Stimulated activated effector memory CD8-positive, alpha-beta T cell treated with anti-CD3 and anti-CD28 coated beads, Interleukin-12 subunit alpha, Interleukin-12 subunit beta, amount 100 ng/mL, for 72 hours (primary cell): ENCODE measurements around the gene KRT33B.
"Not testable (repeated sequence)": the region's sequence is repeated elsewhere in the genome, so short reads cannot be mapped to it uniquely, and the experiment has no call there.

Source experiments
- ATAC-seq: fragments of 150-1000 bp; cut with Tn5 transposase; 2 replicates; pipeline ENCODE4 v1.10.0; 2021
- DNase-seq, 2 donors: peaks; one replicate each; pipeline ENCODE4 v3.0.0; 2021 to 2022; ENCODE audit warnings: low spot score in 2 of 2
- H3K27ac Mint-ChIP-seq: one replicate; pipeline ENCODE4 v1.8.0; 2022; ENCODE audit warnings: mild to moderate bottlenecking, mixed read lengths
- H3K36me3 Mint-ChIP-seq: one replicate; pipeline ENCODE4 v1.8.0; 2022; ENCODE audit warnings: mild to moderate bottlenecking, mixed read lengths
- H3K4me1 Mint-ChIP-seq: one replicate; pipeline ENCODE4 v1.8.0; 2022; ENCODE audit warnings: mixed read lengths
- H3K4me3 Mint-ChIP-seq: one replicate; pipeline ENCODE4 v1.8.0; 2022; ENCODE audit warnings: mild to moderate bottlenecking, mixed read lengths
- H3K9me3 Mint-ChIP-seq: one replicate; pipeline ENCODE4 v1.8.0; 2022; ENCODE audit warnings: mixed read lengths

KRT33B gene

GRCh38 chr17:41377546-41377945 is 7.9 kb upstream of the KRT33B start:
- ATAC-seq (no peak), DNase-seq (no peak)
- no peak overlapping the region for H3K4me3 Mint-ChIP-seq
- no peak overlapping the region for H3K27ac Mint-ChIP-seq
- no peaks in the 10 kb centered on the region for H3K36me3 Mint-ChIP-seq
- no peaks in the 10 kb centered on the region for H3K4me1 Mint-ChIP-seq
- H3K9me3 Mint-ChIP-seq = peaks cover 5% of the 10 kb centered on the region

GRCh38 chr17:41369023-41369422 is 590 bp downstream of the KRT33B start:
- Mint-ChIP-seq H3K4me1 (no peaks in the 10 kb centered on the region), H3K27ac (no peak overlapping the region), H3K9me3 (no peaks in the 10 kb centered on the region), H3K36me3 (no peaks in the 10 kb centered on the region), H3K4me3 (no peak overlapping the region)
- DNase-seq (no peak), ATAC-seq (no peak)

GRCh38 chr17:41367426-41368075 is 2.1 kb downstream of the KRT33B start:
- ATAC-seq (no peak), DNase-seq (no peak)
- H3K27ac Mint-ChIP-seq = no peak overlapping the region
- H3K4me3 Mint-ChIP-seq = no peak overlapping the region
- H3K9me3 Mint-ChIP-seq = no peaks in the 10 kb centered on the region
- H3K4me1 Mint-ChIP-seq = no peaks in the 10 kb centered on the region
- H3K36me3 Mint-ChIP-seq = no peaks in the 10 kb centered on the region

GRCh38 chr17:41366070-41366469 is 3.5 kb downstream of the KRT33B start:
- ATAC-seq (no peak), DNase-seq (no peak)
- Mint-ChIP-seq H3K9me3 (no peaks in the 10 kb centered on the region), H3K36me3 (no peaks in the 10 kb centered on the region), H3K4me3 (no peak overlapping the region), H3K4me1 (no peaks in the 10 kb centered on the region), H3K27ac (no peak overlapping the region)

- no peak overlapping the region for H3K4me3 Mint-ChIP-seq
- no peak for ATAC-seq
- H3K4me1 Mint-ChIP-seq = no peaks in the 10 kb centered on the region
- H3K36me3 Mint-ChIP-seq = no peaks in the 10 kb centered on the region
- H3K9me3 Mint-ChIP-seq = no peaks in the 10 kb centered on the region
- no peak overlapping the region for H3K27ac Mint-ChIP-seq
- DNase-seq = no peak
Measured at GRCh38 chr17:41363881-41364280, 5.7 kb downstream of the KRT33B start.

GRCh38 chr17:41360296-41360995 is 9.2 kb downstream of the KRT33B start:
- Mint-ChIP-seq H3K27ac (no peak overlapping the region), H3K36me3 (no peaks in the 10 kb centered on the region), H3K4me3 (no peak overlapping the region), H3K4me1 (no peaks in the 10 kb centered on the region), H3K9me3 (no peaks in the 10 kb centered on the region)
- ATAC-seq = no peak
- no peak for DNase-seq

GRCh38 chr17:41354536-41354935 is 15.1 kb downstream of the KRT33B start:
- DNase-seq = no peak
- no peak overlapping the region for H3K4me3 Mint-ChIP-seq
- no peaks in the 10 kb centered on the region for H3K9me3 Mint-ChIP-seq
- no peak for ATAC-seq
- peaks cover 8% of the 10 kb centered on the region for H3K4me1 Mint-ChIP-seq
- H3K36me3 Mint-ChIP-seq = no peaks in the 10 kb centered on the region
- H3K27ac Mint-ChIP-seq = no peak overlapping the region

- H3K36me3 Mint-ChIP-seq = no peaks in the 10 kb centered on the region
- peaks cover 13% of the 10 kb centered on the region for H3K4me1 Mint-ChIP-seq
- DNase-seq (no peak), ATAC-seq (no peak)
- no peaks in the 10 kb centered on the region for H3K9me3 Mint-ChIP-seq
- H3K27ac Mint-ChIP-seq = no peak overlapping the region
- no peak overlapping the region for H3K4me3 Mint-ChIP-seq
Measured at GRCh38 chr17:41352597-41353366, 16.8 kb downstream of the KRT33B start.

- H3K36me3 Mint-ChIP-seq = no peaks in the 10 kb centered on the region
Measured at GRCh38 chr17:41351177-41351576, 18.4 kb downstream of the KRT33B start.

GRCh38 chr17:41350381-41350878 is 19.2 kb downstream of the KRT33B start, which contains the start of gene KRT33A:
KRT33A (minus strand) TSS chr17:41350828; CDS start chr17:41350767, 61 bp downstream.
- H3K4me1 Mint-ChIP-seq = peaks cover 13% of the 10 kb centered on the region
- H3K4me3 Mint-ChIP-seq, DNase-seq, H3K27ac Mint-ChIP-seq, H3K36me3 Mint-ChIP-seq, ATAC-seq, H3K9me3 Mint-ChIP-seq: not testable (repeated sequence)

More at GRCh38 chr17:41351177-41351576, 18.4 kb downstream of the KRT33B start:
- Mint-ChIP-seq H3K27ac (no peak overlapping the region), H3K4me3 (no peak overlapping the region), H3K4me1 (peaks cover 13% of the 10 kb centered on the region), H3K9me3 (no peaks in the 10 kb centered on the region)
- no peak for ATAC-seq
- no peak for DNase-seq

- Mint-ChIP-seq H3K9me3 (peaks cover 3% of the 10 kb centered on the region), H3K4me1 (peaks cover 17% of the 10 kb centered on the region), H3K27ac (no peak overlapping the region), H3K4me3 (no peak overlapping the region), H3K36me3 (no peaks in the 10 kb centered on the region)
- ATAC-seq (no peak), DNase-seq (no peak)
Measured at GRCh38 chr17:41347869-41348760, 21.5 kb downstream of the KRT33B start.

GRCh38 chr17:41346421-41346820 is 23.2 kb downstream of the KRT33B start:
- not testable (repeated sequence) for ATAC-seq, H3K36me3 Mint-ChIP-seq, H3K4me3 Mint-ChIP-seq, H3K9me3 Mint-ChIP-seq, H3K27ac Mint-ChIP-seq, DNase-seq
- peaks cover 19% of the 10 kb centered on the region for H3K4me1 Mint-ChIP-seq

- no peak for DNase-seq
- no peak overlapping the region for H3K4me3 Mint-ChIP-seq
- H3K9me3 Mint-ChIP-seq = peaks cover 8% of the 10 kb centered on the region
- peaks cover 21% of the 10 kb centered on the region for H3K4me1 Mint-ChIP-seq
- no peak overlapping the region for H3K27ac Mint-ChIP-seq
- H3K36me3 Mint-ChIP-seq = peaks cover 5% of the 10 kb centered on the region
- ATAC-seq = no peak
Measured at GRCh38 chr17:41345992-41346391, 23.6 kb downstream of the KRT33B start.

- peaks cover 5% of the 10 kb centered on the region for H3K36me3 Mint-ChIP-seq
- no peak for ATAC-seq
- no peak overlapping the region for H3K27ac Mint-ChIP-seq
Measured at GRCh38 chr17:41343029-41343428, 26.6 kb downstream of the KRT33B start.

More at GRCh38 chr17:41343029-41343428, 26.6 kb downstream of the KRT33B start:
- Mint-ChIP-seq H3K4me3 (no peak overlapping the region), H3K4me1 (peaks cover 42% of the 10 kb centered on the region), H3K9me3 (peaks cover 8% of the 10 kb centered on the region)
- DNase-seq = peak in 1 of 2 donors; percentile 28
